Measurements from ENCODE around the gene IGF2R. TPM values are rescaled to one million over a fixed set of nuclear protein-coding genes. Genes with fewer than 3 reads are reported as not detected.
"Not testable (repeated sequence)": the region's sequence is repeated elsewhere in the genome, so short reads cannot be mapped to it uniquely, and the experiment has no call there.

IGF2R gene
- total and polyA plus RNA-seq, 2 experiments from 2014 or later, result 8.1 to 30.9 TPM

- TF ChIP-seq EZH2 (IDR thresholded peaks at IDR 0.05; ENCODE audit: insufficient read depth, poor library complexity, severe bottlenecking), result no peak
- no peak for TF ChIP-seq EZH2phosphoT487 (IDR thresholded peaks at IDR 0.05; ENCODE audit: insufficient read depth, low read depth)
- in situ Hi-C loops (cut with MboI), result no loop called here
- H3F3A ChIP-seq (ENCODE audit: insufficient read depth), result no peaks in the 10 kb centered on the region
- H3K27ac ChIP-seq, result no peak overlapping the region
- no peaks in the 10 kb centered on the region for H3K4me1 ChIP-seq (ENCODE audit: insufficient read depth)
- no peaks in the 10 kb centered on the region for H3K36me3 ChIP-seq (ENCODE audit: low read depth)
- H3K27me3 ChIP-seq (replicated peaks; ENCODE audit: insufficient read depth), result no peaks in the 10 kb centered on the region
- H3K9me3 ChIP-seq (ENCODE audit: low read depth), result no peaks in the 10 kb centered on the region
- no peak overlapping the region for H3K4me2 ChIP-seq (ENCODE audit: unreplicated experiment)
- H3K9ac ChIP-seq, result no peak overlapping the region
- no peaks in the 10 kb centered on the region for H3K79me2 ChIP-seq (ENCODE audit: insufficient read depth)
- no peaks in the 10 kb centered on the region for H3K9me2 ChIP-seq (ENCODE audit: insufficient read depth)
- H4K20me1 ChIP-seq (ENCODE audit: insufficient read depth), result no peaks in the 10 kb centered on the region
- no peak overlapping the region for H3K4me3 ChIP-seq
- DNase-seq, result no peak
- WGBS, 2 experiments (ENCODE audit: low coverage in 1 of 2, low lambda C conversion rate in 2 of 2, missing lambda C conversion rate in 2 of 2), result 97% methylated on average over 6 of the region's 6 CpGs
- no peak overlapping the region for H2AFZ ChIP-seq
These were observed 143.9 kb downstream of the IGF2R start for GRCh38 chr6:160112628-160113299.

- H3K4me3 ChIP-seq; in situ Hi-C loops (cut with MboI); H3K79me2 ChIP-seq (ENCODE audit: insufficient read depth); H3F3A ChIP-seq (ENCODE audit: insufficient read depth); H3K36me3 ChIP-seq (ENCODE audit: low read depth); H3K4me2 ChIP-seq (ENCODE audit: unreplicated experiment); DNase-seq; H3K9ac ChIP-seq; H3K9me3 ChIP-seq (ENCODE audit: low read depth); H3K27me3 ChIP-seq (replicated peaks; ENCODE audit: insufficient read depth); H4K20me1 ChIP-seq (ENCODE audit: insufficient read depth); H2AFZ ChIP-seq; H3K9me2 ChIP-seq (ENCODE audit: insufficient read depth); H3K4me1 ChIP-seq (ENCODE audit: insufficient read depth); H3K27ac ChIP-seq: not testable (repeated sequence)
- 97 to 100% methylated on average over 13 to 28 of the region's 29 CpGs for WGBS, 2 experiments (ENCODE audit: low coverage in 1 of 2, low lambda C conversion rate in 2 of 2, missing lambda C conversion rate in 2 of 2)
These were observed 145.7 kb downstream of the IGF2R start for GRCh38 chr6:160114536-160114935.

- no peaks in the 10 kb centered on the region for H3K36me3 ChIP-seq (ENCODE audit: low read depth)
- 77 to 86% methylated on average over 3 of the region's 3 CpGs for WGBS, 2 experiments (ENCODE audit: low coverage in 1 of 2, low lambda C conversion rate in 2 of 2, missing lambda C conversion rate in 2 of 2)
- no peak for DNase-seq
- H3F3A ChIP-seq (ENCODE audit: insufficient read depth), result no peaks in the 10 kb centered on the region
- H3K4me1 ChIP-seq (ENCODE audit: insufficient read depth), result no peaks in the 10 kb centered on the region
- no peak overlapping the region for H3K4me2 ChIP-seq (ENCODE audit: unreplicated experiment)
- H3K9ac ChIP-seq, result no peak overlapping the region
- H3K79me2 ChIP-seq (ENCODE audit: insufficient read depth), result no peaks in the 10 kb centered on the region
- no peaks in the 10 kb centered on the region for H3K9me2 ChIP-seq (ENCODE audit: insufficient read depth)
- H3K27ac ChIP-seq, result no peak overlapping the region
- in situ Hi-C loops (cut with MboI), result no loop called here
- H3K4me3 ChIP-seq, result no peak overlapping the region
- H3K27me3 ChIP-seq (replicated peaks; ENCODE audit: insufficient read depth), result no peaks in the 10 kb centered on the region
- no peak for TF ChIP-seq EZH2phosphoT487 (IDR thresholded peaks at IDR 0.05; ENCODE audit: insufficient read depth, low read depth)
- TF ChIP-seq EZH2 (IDR thresholded peaks at IDR 0.05; ENCODE audit: insufficient read depth, poor library complexity, severe bottlenecking), result no peak
- H2AFZ ChIP-seq, result no peak overlapping the region
- no peaks in the 10 kb centered on the region for H4K20me1 ChIP-seq (ENCODE audit: insufficient read depth)
- no peaks in the 10 kb centered on the region for H3K9me3 ChIP-seq (ENCODE audit: low read depth)
These were observed 146.5 kb downstream of the IGF2R start for GRCh38 chr6:160115421-160115820.

- Histone ChIP-seq H3K9ac (no peak overlapping the region), H3K79me2 (ENCODE audit: insufficient read depth) (no peaks in the 10 kb centered on the region), H3K27me3 (replicated peaks; ENCODE audit: insufficient read depth) (no peaks in the 10 kb centered on the region), H3K27ac (no peak overlapping the region), H4K20me1 (ENCODE audit: insufficient read depth) (no peaks in the 10 kb centered on the region), H2AFZ (no peak overlapping the region), H3K36me3 (ENCODE audit: low read depth) (no peaks in the 10 kb centered on the region), H3F3A (ENCODE audit: insufficient read depth) (no peaks in the 10 kb centered on the region), H3K9me2 (ENCODE audit: insufficient read depth) (no peaks in the 10 kb centered on the region), H3K9me3 (ENCODE audit: low read depth) (no peaks in the 10 kb centered on the region), H3K4me3 (no peak overlapping the region), H3K4me2 (ENCODE audit: unreplicated experiment) (no peak overlapping the region), H3K4me1 (ENCODE audit: insufficient read depth) (no peaks in the 10 kb centered on the region)
- DNase-seq, result no peak
- WGBS, 2 experiments (ENCODE audit: low coverage in 1 of 2, low lambda C conversion rate in 2 of 2, missing lambda C conversion rate in 2 of 2), result 91 to 100% methylated on average over 2 of the region's 2 CpGs
- no peak for TF ChIP-seq EZH2 (IDR thresholded peaks at IDR 0.05; ENCODE audit: insufficient read depth, poor library complexity, severe bottlenecking)
- no peak for TF ChIP-seq EZH2phosphoT487 (IDR thresholded peaks at IDR 0.05; ENCODE audit: insufficient read depth, low read depth)
- in situ Hi-C loops (cut with MboI), result no loop called here
These were observed 147.5 kb downstream of the IGF2R start for GRCh38 chr6:160116411-160116810.

- WGBS, 2 experiments (ENCODE audit: low coverage in 1 of 2, low lambda C conversion rate in 2 of 2, missing lambda C conversion rate in 2 of 2), result 90 to 92% methylated on average over 6 of the region's 6 CpGs
- H3K9ac ChIP-seq, result no peak overlapping the region
- H4K20me1 ChIP-seq (ENCODE audit: insufficient read depth), result no peaks in the 10 kb centered on the region
- no peaks in the 10 kb centered on the region for H3K27me3 ChIP-seq (replicated peaks; ENCODE audit: insufficient read depth)
- no peak overlapping the region for H3K27ac ChIP-seq
- H3K4me1 ChIP-seq (ENCODE audit: insufficient read depth), result no peaks in the 10 kb centered on the region
- in situ Hi-C loops (cut with MboI), result no loop called here
- H3K79me2 ChIP-seq (ENCODE audit: insufficient read depth), result no peaks in the 10 kb centered on the region
- no peaks in the 10 kb centered on the region for H3K9me2 ChIP-seq (ENCODE audit: insufficient read depth)
- TF ChIP-seq EZH2phosphoT487 (IDR thresholded peaks at IDR 0.05; ENCODE audit: insufficient read depth, low read depth) (no peak), EZH2 (IDR thresholded peaks at IDR 0.05; ENCODE audit: insufficient read depth, poor library complexity, severe bottlenecking) (no peak)
- no peaks in the 10 kb centered on the region for H3K9me3 ChIP-seq (ENCODE audit: low read depth)
- no peak overlapping the region for H3K4me2 ChIP-seq (ENCODE audit: unreplicated experiment)
- no peaks in the 10 kb centered on the region for H3F3A ChIP-seq (ENCODE audit: insufficient read depth)
- H3K36me3 ChIP-seq (ENCODE audit: low read depth), result no peaks in the 10 kb centered on the region
- DNase-seq, result no peak
- no peak overlapping the region for H3K4me3 ChIP-seq
- H2AFZ ChIP-seq, result no peak overlapping the region
These were observed 148.3 kb downstream of the IGF2R start for GRCh38 chr6:160117137-160117536.
